ENCODE results near the gene RHOXF2. TPM values are rescaled to one million over a fixed set of nuclear protein-coding genes. Genes with fewer than 3 reads are reported as not detected.

RHOXF2 gene
- total and polyA plus RNA-seq, 9 of the 15 experiments (the other 6 are each of a cell fraction or from before 2014, with no cell fraction given): 36.0 to 200 (median 141) TPM

- TF ChIP-seq REST (IDR thresholded peaks at IDR 0.05; ENCODE audit: borderline replicate concordance) (peak; percentile 6; the same call in 1 of the 2 replicates), REST (CRISPR knock-in tag; IDR thresholded peaks at IDR 0.05; ENCODE audit: low read depth) (no peak)
Measured at GRCh38 chrX:120137439-120137838, 21.0 kb upstream of the RHOXF2 start (continued).
